ENCODE data around the gene ELL. TPM values are rescaled to one million over a fixed set of nuclear protein-coding genes. Genes with fewer than 3 reads are reported as not detected.
A peak's percentile ranks its signal among the peaks of the same experiment; 100 is the strongest.

Gene ELL
- total and polyA plus RNA-seq, 10 donors, result 4.5 to 44.8 (median 29.2) TPM

GRCh38 chr19:18501832-18502231 is 20.0 kb downstream of the ELL start:
- H3K27me3 ChIP-seq (replicated peaks in 1 of 7), result no peaks in the 10 kb centered on the region
- 16 to 54% (median 45%) methylated on average over 2 to 9 of the region's 9 CpGs for WGBS, 5 donors
- peak overlapping the region in 1 of 8 donors; percentile 47 for H3K4me3 ChIP-seq
- H3K9me3 ChIP-seq, result no peaks in the 10 kb centered on the region
- H3K36me3 ChIP-seq, result peaks cover 0 to 7% (median 0%) of the 10 kb centered on the region in 6 donors
- DNase-seq, result peak; percentile 80
- H3K27ac ChIP-seq, result peak overlapping the region in 7 of 8 donors; percentile 72 to 89 (median 82)
- peaks cover 76 to 100% (median 99%) of the 10 kb centered on the region in 6 donors for H3K4me1 ChIP-seq
- intact Hi-C loops (cut with DNase I; ENCODE audit: low total_unique reads), result no loop called here
- TF ChIP-seq CTCF (IDR thresholded peaks at IDR 0.05 in 8 of 11, conservative IDR thresholded peaks at IDR 0.05 in 3 of 11) (no peak), POLR2AphosphoS5 (IDR thresholded peaks at IDR 0.05) (peak in 1 of 3 donors; percentile 30)

GRCh38 chr19:18501351-18501750 is 20.5 kb downstream of the ELL start:
- TF ChIP-seq CTCF (IDR thresholded peaks at IDR 0.05 in 8 of 11, conservative IDR thresholded peaks at IDR 0.05 in 3 of 11) (no peak), POLR2A (IDR thresholded peaks at IDR 0.05) (peak in 1 of 3 donors; percentile 18), POLR2AphosphoS5 (IDR thresholded peaks at IDR 0.05) (no peak)
- Histone ChIP-seq H3K36me3 (peaks cover 0 to 7% (median 0%) of the 10 kb centered on the region in 6 donors), H3K4me3 (peak overlapping the region in 1 of 8 donors; percentile 47), H3K27me3 (replicated peaks in 1 of 7) (no peaks in the 10 kb centered on the region), H3K27ac (peak overlapping the region in 6 of 8 donors; percentile 72 to 89 (median 85)), H3K4me1 (peaks cover 76 to 100% (median 99%) of the 10 kb centered on the region in 6 donors), H3K9me3 (no peaks in the 10 kb centered on the region)
- intact Hi-C loops (cut with DNase I; ENCODE audit: low total_unique reads), result no loop called here
- WGBS, 5 donors, result 80 to 95% (median 90%) methylated on average over 6 to 13 of the region's 13 CpGs
- peak; percentile 73 for DNase-seq

- Histone ChIP-seq H3K27me3 (replicated peaks in 1 of 7) (no peaks in the 10 kb centered on the region), H3K4me3 (no peak overlapping the region), H3K36me3 (peaks cover 0 to 7% (median 0%) of the 10 kb centered on the region in 6 donors), H3K9me3 (no peaks in the 10 kb centered on the region), H3K4me1 (peaks cover 75 to 100% (median 99%) of the 10 kb centered on the region in 6 donors), H3K27ac (peak overlapping the region in 6 of 8 donors; percentile 74 to 89 (median 85))
- TF ChIP-seq POLR2A (IDR thresholded peaks at IDR 0.05), result no peak
- no peak for TF ChIP-seq POLR2AphosphoS5 (IDR thresholded peaks at IDR 0.05)
- TF ChIP-seq CTCF (IDR thresholded peaks at IDR 0.05 in 8 of 11, conservative IDR thresholded peaks at IDR 0.05 in 3 of 11), result no peak
- peak; percentile 70 for DNase-seq
- 84 to 90% (median 84%) methylated on average over 8 to 11 of the region's 11 CpGs for WGBS, 5 donors
- intact Hi-C loops (cut with DNase I; ENCODE audit: low total_unique reads), result no loop called here
These were observed 21.1 kb downstream of the ELL start for GRCh38 chr19:18500799-18501198.

- WGBS, 5 donors, result 55 to 74% (median 69%) methylated on average over 7 of the region's 7 CpGs
- Histone ChIP-seq H3K27ac (peak overlapping the region in 6 of 8 donors; percentile 74 to 89 (median 85)), H3K4me1 (peaks cover 75 to 100% (median 100%) of the 10 kb centered on the region in 6 donors), H3K36me3 (peaks cover 0 to 7% (median 0%) of the 10 kb centered on the region in 6 donors), H3K4me3 (no peak overlapping the region), H3K9me3 (no peaks in the 10 kb centered on the region), H3K27me3 (replicated peaks in 1 of 7) (no peaks in the 10 kb centered on the region)
- TF ChIP-seq POLR2A (IDR thresholded peaks at IDR 0.05) (no peak), POLR2AphosphoS5 (IDR thresholded peaks at IDR 0.05) (peak; percentile 22 to 61 (median 55))
- intact Hi-C loops (cut with DNase I; ENCODE audit: low total_unique reads), result no loop called here
- DNase-seq, result no peak
These were observed 21.5 kb downstream of the ELL start for GRCh38 chr19:18500376-18500775.

Data from spleen (tissue), 11 donors.